Measurements from ENCODE around the gene RPL5. TPM values are rescaled to one million over a fixed set of nuclear protein-coding genes. Genes with fewer than 3 reads are reported as not detected.

Gene RPL5
- total and polyA plus RNA-seq, 2 experiments from 2014 or later = 2,182 to 3,547 TPM

DNA sequence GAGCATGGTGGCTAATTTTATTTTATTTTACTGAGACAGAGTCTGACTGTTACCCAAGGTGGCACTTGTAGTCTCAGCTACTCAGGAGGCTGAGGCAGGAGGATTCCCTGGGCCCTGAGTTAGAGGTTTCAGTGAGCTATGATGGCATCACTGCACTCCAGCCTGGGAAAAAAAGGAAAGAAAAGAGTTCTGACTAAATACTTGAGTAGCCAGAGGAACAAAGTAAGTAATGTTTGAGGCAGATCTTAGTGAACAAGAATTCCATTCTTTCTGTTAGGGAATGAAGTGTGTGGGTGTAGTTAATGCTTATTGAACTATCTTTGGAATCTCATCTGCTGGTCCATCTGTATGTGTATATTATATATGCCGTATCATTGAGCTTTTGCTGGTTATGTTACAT is 33.9 kb upstream of the RPL5 start:
- TF ChIP-seq EZH2phosphoT487 (IDR thresholded peaks at IDR 0.05; ENCODE audit: unreplicated experiment) = no peak
- TF ChIP-seq, protein P1, sequence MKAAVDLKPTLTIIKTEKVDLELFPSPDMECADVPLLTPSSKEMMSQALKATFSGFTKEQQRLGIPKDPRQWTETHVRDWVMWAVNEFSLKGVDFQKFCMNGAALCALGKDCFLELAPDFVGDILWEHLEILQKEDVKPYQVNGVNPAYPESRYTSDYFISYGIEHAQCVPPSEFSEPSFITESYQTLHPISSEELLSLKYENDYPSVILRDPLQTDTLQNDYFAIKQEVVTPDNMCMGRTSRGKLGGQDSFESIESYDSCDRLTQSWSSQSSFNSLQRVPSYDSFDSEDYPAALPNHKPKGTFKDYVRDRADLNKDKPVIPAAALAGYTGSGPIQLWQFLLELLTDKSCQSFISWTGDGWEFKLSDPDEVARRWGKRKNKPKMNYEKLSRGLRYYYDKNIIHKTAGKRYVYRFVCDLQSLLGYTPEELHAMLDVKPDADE (IDR thresholded peaks at IDR 0.05) = no peak
- no peak for TF ChIP-seq EZH2 (IDR thresholded peaks at IDR 0.05; ENCODE audit: low read depth, unreplicated experiment)
- TF ChIP-seq POLR2AphosphoS5 (IDR thresholded peaks at IDR 0.05; ENCODE audit: low read depth) = no peak
- TF ChIP-seq NANOG (IDR thresholded peaks at IDR 0.05; ENCODE audit: borderline replicate concordance) = no peak
- TF ChIP-seq, protein P2, sequence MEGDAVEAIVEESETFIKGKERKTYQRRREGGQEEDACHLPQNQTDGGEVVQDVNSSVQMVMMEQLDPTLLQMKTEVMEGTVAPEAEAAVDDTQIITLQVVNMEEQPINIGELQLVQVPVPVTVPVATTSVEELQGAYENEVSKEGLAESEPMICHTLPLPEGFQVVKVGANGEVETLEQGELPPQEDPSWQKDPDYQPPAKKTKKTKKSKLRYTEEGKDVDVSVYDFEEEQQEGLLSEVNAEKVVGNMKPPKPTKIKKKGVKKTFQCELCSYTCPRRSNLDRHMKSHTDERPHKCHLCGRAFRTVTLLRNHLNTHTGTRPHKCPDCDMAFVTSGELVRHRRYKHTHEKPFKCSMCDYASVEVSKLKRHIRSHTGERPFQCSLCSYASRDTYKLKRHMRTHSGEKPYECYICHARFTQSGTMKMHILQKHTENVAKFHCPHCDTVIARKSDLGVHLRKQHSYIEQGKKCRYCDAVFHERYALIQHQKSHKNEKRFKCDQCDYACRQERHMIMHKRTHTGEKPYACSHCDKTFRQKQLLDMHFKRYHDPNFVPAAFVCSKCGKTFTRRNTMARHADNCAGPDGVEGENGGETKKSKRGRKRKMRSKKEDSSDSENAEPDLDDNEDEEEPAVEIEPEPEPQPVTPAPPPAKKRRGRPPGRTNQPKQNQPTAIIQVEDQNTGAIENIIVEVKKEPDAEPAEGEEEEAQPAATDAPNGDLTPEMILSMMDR (conservative IDR thresholded peaks at IDR 0.05; ENCODE audit: low read depth in 2 of 2) = no peak
- TF ChIP-seq, protein P3, sequence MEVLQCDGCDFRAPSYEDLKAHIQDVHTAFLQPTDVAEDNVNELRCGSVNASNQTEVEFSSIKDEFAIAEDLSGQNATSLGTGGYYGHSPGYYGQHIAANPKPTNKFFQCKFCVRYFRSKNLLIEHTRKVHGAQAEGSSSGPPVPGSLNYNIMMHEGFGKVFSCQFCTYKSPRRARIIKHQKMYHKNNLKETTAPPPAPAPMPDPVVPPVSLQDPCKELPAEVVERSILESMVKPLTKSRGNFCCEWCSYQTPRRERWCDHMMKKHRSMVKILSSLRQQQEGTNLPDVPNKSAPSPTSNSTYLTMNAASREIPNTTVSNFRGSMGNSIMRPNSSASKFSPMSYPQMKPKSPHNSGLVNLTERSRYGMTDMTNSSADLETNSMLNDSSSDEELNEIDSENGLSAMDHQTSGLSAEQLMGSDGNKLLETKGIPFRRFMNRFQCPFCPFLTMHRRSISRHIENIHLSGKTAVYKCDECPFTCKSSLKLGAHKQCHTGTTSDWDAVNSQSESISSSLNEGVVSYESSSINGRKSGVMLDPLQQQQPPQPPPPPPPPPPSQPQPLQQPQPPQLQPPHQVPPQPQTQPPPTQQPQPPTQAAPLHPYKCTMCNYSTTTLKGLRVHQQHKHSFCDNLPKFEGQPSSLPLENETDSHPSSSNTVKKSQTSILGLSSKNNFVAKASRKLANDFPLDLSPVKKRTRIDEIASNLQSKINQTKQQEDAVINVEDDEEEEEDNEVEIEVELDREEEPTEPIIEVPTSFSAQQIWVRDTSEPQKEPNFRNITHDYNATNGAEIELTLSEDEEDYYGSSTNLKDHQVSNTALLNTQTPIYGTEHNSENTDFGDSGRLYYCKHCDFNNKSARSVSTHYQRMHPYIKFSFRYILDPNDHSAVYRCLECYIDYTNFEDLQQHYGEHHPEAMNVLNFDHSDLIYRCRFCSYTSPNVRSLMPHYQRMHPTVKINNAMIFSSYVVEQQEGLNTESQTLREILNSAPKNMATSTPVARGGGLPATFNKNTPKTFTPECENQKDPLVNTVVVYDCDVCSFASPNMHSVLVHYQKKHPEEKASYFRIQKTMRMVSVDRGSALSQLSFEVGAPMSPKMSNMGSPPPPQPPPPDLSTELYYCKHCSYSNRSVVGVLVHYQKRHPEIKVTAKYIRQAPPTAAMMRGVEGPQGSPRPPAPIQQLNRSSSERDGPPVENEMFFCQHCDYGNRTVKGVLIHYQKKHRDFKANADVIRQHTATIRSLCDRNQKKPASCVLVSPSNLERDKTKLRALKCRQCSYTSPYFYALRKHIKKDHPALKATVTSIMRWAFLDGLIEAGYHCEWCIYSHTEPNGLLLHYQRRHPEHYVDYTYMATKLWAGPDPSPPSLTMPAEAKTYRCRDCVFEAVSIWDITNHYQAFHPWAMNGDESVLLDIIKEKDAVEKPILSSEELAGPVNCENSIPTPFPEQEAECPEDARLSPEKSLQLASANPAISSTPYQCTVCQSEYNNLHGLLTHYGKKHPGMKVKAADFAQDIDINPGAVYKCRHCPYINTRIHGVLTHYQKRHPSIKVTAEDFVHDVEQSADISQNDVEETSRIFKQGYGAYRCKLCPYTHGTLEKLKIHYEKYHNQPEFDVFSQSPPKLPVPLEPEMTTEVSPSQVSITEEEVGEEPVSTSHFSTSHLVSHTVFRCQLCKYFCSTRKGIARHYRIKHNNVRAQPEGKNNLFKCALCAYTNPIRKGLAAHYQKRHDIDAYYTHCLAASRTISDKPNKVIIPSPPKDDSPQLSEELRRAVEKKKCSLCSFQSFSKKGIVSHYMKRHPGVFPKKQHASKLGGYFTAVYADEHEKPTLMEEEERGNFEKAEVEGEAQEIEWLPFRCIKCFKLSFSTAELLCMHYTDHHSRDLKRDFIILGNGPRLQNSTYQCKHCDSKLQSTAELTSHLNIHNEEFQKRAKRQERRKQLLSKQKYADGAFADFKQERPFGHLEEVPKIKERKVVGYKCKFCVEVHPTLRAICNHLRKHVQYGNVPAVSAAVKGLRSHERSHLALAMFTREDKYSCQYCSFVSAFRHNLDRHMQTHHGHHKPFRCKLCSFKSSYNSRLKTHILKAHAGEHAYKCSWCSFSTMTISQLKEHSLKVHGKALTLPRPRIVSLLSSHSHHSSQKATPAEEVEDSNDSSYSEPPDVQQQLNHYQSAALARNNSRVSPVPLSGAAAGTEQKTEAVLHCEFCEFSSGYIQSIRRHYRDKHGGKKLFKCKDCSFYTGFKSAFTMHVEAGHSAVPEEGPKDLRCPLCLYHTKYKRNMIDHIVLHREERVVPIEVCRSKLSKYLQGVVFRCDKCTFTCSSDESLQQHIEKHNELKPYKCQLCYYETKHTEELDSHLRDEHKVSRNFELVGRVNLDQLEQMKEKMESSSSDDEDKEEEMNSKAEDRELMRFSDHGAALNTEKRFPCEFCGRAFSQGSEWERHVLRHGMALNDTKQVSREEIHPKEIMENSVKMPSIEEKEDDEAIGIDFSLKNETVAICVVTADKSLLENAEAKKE (CRISPR knock-in tag; IDR thresholded peaks at IDR 0.05) = no peak
- no peak for TF ChIP-seq STAT1 (IDR thresholded peaks at IDR 0.05; ENCODE audit: unreplicated experiment)
- no peak for TF ChIP-seq CREB1 (CRISPR knock-in tag; IDR thresholded peaks at IDR 0.05; ENCODE audit: low read depth)
- TF ChIP-seq ZNF114 (CRISPR knock-in tag; IDR thresholded peaks at IDR 0.05) = no peak
- TF ChIP-seq ZNF331 (CRISPR knock-in tag; IDR thresholded peaks at IDR 0.05; ENCODE audit: low read depth) = no peak
- no peak for TF ChIP-seq JUNB (IDR thresholded peaks at IDR 0.05; ENCODE audit: unreplicated experiment)
- TF ChIP-seq, protein P4, sequence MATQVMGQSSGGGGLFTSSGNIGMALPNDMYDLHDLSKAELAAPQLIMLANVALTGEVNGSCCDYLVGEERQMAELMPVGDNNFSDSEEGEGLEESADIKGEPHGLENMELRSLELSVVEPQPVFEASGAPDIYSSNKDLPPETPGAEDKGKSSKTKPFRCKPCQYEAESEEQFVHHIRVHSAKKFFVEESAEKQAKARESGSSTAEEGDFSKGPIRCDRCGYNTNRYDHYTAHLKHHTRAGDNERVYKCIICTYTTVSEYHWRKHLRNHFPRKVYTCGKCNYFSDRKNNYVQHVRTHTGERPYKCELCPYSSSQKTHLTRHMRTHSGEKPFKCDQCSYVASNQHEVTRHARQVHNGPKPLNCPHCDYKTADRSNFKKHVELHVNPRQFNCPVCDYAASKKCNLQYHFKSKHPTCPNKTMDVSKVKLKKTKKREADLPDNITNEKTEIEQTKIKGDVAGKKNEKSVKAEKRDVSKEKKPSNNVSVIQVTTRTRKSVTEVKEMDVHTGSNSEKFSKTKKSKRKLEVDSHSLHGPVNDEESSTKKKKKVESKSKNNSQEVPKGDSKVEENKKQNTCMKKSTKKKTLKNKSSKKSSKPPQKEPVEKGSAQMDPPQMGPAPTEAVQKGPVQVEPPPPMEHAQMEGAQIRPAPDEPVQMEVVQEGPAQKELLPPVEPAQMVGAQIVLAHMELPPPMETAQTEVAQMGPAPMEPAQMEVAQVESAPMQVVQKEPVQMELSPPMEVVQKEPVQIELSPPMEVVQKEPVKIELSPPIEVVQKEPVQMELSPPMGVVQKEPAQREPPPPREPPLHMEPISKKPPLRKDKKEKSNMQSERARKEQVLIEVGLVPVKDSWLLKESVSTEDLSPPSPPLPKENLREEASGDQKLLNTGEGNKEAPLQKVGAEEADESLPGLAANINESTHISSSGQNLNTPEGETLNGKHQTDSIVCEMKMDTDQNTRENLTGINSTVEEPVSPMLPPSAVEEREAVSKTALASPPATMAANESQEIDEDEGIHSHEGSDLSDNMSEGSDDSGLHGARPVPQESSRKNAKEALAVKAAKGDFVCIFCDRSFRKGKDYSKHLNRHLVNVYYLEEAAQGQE (IDR thresholded peaks at IDR 0.05; ENCODE audit: unreplicated experiment) = no peak
- no peak for ATAC-seq
- H3K27me3 ChIP-seq (ENCODE audit: insufficient read depth) = no peaks in the 10 kb centered on the region
- DNase-seq (ENCODE audit: low spot score) = no peak
- H3K9me2 ChIP-seq (ENCODE audit: insufficient read depth) = no peaks in the 10 kb centered on the region
- Mint-ChIP-seq H3K9me3 (no peaks in the 10 kb centered on the region), H3K36me3 (ENCODE audit: low read depth) (no peaks in the 10 kb centered on the region), H3K4me1 (peaks cover 3% of the 10 kb centered on the region; the same call in 1 of the 3 replicates), H3K27ac (no peak overlapping the region), H3K27me3 (ENCODE audit: insufficient read depth, low read depth, poor library complexity) (no peaks in the 10 kb centered on the region), H3K4me3 (no peak overlapping the region)
- H4K20me1 ChIP-seq (replicated peaks; ENCODE audit: insufficient read depth) = no peaks in the 10 kb centered on the region
- no peak overlapping the region for H3K4me2 ChIP-seq
- H3K79me2 ChIP-seq (replicated peaks; ENCODE audit: insufficient read depth) = no peaks in the 10 kb centered on the region
- no peak overlapping the region for H3K27ac ChIP-seq (ENCODE audit: low read depth)
- peak overlapping the region; percentile 80 for H2AFZ ChIP-seq
- H3F3A ChIP-seq (replicated peaks; ENCODE audit: low read depth) = no peaks in the 10 kb centered on the region
- no peak overlapping the region for H3K4me3 ChIP-seq
- no peaks in the 10 kb centered on the region for H3K36me3 ChIP-seq (ENCODE audit: insufficient read depth)
- H3K4me1 ChIP-seq (ENCODE audit: insufficient read depth) = no peaks in the 10 kb centered on the region

Measured in GM23338 (cell line).